Dedifferentiated amniotic fluid mesenchymal stem cell (primary cell): ENCODE results near the gene DENND1A.
"Not testable (repeated sequence)": the region's sequence is repeated elsewhere in the genome, so short reads cannot be mapped to it uniquely, and the experiment has no call there.

Experiments used
- DNase-seq: peaks from one replicate; pipeline ENCODE4 v3.0.0-alpha.2; 2016; ENCODE audit errors: extremely low spot score

Gene DENND1A

DNA sequence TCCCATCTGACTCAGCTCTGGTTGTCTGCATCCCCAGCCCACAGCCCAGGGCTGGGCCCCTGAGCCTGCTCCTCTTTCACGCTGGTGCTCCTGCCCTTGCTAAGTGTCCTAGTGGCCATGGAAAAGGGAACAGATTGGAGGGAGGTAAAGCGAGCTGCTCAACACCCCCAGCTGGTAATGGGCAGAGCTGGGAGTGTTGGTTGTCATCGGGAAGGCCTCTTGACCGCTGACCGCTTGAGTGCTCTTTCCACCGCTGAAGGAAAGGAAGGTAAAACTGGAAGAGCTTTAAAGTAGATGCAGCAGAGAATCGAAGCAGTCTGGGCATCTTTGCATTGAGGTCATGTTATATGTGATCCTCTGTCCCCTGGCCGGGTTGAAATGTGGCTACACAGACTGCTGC, 513.8 kb downstream of the DENND1A start:
- no peak for DNase-seq

DNA sequence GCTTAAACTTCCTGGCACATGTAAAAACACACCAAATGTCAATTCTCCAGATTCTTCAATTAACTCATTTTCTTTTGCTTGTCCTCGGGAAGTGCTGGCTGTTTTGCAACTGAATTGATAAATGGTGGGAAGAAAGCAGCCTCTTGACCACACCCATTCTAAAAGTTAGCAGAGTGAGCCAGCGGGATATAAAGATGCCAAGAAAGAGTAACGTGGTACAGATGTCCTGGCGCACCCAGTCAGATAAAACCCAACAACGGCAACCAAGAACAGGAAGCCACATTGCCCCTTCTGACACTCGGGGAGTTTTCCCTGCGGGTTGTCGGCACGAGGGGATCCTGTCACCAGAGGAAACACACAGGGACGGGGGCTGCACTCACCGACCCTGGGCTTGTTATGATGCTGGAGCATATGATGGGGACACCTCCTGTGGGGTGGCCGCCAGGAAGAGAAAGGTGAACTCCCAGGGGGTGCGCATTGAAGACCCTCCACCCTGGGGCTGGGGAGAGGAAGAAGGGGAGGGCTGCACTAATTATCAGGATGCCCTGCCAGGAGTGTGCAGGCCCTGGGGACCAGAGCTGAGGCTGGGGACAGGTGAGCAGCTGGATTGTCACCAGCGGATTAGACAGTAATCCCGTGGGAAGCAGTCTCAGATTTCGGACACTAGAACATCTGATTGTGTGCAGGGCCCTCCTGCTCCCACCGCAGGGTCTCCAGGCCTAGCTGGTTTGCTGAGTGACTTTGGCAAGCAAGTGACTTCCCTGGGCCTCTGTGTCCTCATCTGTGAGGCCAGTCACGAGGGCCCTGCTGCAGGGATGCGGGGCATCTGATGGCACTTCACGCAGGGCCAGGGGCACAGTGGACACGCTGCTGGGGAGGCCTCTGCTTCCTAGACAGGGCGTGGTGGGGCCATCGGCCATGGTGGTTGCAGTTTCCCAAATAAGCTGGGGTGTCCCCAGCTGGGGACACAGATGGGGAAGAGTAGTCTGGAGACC, 514.7 kb downstream of the DENND1A start:
- DNase-seq: no peak

DNA sequence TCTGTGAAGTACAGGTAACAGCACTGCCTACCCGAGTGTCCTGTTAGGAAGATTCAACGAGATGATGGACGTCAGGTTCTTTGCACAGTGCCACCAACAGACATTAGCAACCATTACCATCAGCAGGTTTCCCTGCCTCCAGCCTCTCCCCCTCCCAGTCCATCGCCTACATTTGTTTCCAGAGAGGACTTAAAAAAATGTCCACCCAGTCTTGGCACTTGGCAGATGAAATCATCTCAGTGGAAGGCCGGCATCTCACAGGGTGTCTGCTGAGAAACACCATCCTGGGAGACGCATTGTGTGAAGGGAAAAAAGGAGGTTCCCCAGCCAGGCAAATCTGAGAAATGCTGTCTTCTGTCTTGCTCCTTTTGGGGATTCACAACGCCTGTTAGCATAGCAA, 515.7 kb downstream of the DENND1A start:
- DNase-seq: no peak

DNA sequence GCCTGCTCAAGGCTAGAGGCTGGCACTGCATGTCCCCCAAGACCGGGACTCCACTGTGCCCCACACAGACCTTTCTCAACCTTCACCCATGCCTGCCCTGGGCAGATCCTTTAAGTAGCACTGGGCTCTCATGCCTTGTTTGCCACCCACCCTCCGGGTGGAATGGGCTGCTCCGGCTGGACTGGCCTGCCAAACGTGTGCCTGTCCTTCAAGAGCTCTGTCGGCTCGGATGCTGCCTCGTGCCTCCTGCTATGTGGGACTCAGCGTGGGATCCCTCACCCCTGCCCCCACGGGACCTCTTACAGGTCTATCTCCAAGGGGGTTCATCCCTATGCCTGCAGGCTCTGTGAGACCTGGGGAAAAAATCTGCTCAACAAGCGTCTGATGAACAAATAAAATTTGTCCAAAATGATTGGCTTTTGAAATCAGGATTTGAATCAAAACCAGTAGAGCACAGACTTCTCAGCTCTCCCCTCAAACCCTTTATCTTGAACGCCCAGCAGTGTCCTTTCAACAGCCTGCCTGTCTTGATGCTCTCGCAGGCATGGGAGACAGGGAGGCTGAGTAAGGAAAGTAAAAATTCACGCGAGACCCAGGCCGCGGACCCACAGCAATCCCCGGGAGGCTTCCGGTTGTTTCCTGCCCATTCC, 517.6 kb downstream of the DENND1A start:
- no peak for DNase-seq

DNA sequence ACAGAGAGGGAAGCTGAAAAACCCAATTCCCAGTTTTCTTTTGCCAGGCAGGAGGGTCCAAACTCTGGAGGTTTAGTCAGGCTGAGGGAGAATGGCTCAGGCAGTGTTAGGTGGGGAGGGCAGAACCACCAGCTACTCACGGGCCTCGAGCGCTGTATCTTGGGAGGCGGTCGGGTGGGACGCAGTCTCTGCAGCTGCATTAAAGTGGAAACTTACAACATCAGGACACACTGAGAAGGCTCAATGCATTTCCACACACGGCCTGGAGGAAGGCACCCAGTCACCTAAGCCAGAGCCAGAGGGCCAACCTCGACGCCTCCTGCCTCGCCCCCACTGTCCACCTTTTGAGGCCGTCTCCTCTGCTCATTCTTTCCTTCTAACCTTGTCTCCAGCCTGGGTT, 518.3 kb downstream of the DENND1A start:
- DNase-seq: no peak

DNA sequence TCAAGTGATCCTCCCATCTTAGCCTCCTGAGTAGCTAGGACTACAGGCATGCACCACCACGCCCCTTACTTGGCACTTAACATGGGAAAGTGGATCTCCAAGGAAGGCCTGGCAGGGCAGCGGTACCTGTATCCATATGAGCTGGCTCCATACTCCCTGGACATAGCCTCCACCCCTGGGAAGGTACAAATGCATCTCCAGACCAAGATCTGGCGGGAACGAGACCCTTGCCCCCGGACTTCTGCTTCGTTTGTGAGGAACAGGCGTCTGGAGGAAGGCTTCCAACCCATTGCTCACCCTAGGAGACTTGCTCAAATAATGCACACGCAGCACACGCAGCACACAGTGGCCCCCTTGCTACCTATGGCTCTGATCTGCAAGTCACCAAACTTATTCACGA, 518.7 kb downstream of the DENND1A start:
- DNase-seq: no peak

DNA sequence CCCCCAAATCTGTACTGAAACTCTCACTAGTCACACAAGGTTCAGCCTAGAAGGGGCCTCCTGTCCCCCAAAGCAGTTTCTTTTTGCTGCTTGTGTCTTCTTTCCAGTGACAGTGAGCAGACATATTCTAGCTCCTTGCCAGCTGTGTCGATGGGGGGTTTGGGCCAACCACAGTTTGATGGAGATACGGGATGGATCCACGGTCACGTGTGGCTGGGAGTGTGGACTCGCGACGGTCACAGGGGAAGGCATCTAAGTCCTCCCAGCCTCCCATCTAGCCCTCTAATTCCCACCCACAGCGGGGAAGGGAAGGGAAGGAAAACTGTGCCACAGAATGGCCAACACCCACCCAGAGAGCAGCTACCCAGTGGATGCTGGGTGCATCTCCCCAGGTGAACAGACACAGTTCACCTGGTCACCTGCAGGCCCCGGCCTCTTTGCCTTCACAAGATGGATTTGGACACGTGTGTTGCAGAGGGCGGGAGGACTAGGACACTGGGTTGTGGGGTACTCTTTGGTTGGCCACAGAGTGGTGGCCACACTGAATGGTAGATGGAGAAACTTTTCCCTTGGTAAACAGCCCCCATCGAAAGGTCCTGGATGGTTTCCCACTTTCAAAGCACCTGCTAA, 519.5 kb downstream of the DENND1A start:
- no peak for DNase-seq

DNA sequence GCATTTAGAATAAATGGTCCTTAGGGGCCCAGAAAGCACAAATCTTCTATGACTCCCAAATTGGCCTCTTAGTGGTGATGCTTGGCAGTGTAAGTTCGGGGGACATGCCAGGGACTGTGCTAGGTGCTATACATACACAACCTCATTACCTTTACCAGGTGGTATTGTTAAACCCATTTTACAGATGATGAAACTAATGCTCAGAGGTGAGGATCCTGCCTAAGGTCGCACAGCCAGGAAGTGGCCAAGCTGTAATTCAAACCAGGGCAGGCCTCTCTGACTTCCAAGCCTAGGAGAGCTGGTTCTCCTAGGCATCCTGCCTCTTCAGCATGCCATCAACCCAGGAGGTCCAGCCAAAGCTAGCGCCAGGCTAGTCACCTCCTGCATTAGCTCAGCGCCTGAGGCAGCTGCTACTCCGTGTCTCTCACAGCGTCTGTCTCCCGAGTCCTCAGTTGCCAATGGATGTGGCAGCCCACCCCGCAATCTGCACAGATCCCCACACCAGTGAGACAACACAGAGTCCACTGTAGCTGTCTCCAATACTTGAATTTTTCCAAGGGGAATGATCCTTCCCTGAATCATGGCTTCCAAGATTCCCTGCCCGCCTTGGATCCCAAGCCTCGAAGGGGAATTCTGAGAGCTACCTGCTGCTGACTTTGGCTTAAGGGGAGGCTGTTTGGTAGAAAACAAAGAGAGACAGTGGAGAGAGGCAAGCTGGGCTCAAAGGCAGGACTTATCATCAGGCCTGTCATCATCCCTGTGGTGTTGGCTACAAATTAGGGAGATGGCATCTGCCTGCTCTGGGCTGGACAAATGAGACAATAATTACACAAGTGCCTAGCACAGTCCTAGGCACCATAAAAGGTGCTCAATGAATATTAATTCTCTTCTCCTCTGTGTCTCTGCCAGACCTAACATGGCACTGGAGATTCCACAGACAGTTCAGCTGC, 521.3 kb downstream of the DENND1A start:
- no peak for DNase-seq

DNA sequence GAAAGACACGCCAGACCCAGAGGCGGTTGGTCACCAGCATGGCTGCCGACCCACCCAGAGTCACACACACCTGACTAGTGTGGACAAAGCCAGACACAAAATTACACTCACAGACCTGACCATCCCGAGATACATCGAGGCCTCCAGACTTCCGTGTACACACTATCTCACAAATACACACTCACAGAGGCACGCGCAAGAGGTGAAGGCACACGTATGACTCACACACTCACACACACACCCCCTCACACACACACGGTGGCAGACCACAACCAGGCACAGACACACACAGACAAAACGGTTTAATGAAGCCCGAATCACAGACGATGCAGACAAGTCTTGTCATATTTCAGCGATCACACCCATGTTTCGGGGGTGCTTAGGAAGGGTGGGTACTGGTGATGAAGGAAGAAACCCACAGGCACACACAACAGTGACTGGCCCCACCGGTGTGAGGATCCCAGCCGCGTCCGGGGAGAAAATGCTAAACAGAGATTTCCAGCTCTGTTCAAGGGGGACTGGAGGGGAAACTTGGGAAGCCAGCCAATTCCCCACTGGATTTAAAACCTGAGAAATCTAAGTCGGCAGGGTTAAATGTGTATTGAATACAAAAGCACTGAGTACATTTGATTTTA, 522.6 kb downstream of the DENND1A start:
- no peak for DNase-seq

DNA sequence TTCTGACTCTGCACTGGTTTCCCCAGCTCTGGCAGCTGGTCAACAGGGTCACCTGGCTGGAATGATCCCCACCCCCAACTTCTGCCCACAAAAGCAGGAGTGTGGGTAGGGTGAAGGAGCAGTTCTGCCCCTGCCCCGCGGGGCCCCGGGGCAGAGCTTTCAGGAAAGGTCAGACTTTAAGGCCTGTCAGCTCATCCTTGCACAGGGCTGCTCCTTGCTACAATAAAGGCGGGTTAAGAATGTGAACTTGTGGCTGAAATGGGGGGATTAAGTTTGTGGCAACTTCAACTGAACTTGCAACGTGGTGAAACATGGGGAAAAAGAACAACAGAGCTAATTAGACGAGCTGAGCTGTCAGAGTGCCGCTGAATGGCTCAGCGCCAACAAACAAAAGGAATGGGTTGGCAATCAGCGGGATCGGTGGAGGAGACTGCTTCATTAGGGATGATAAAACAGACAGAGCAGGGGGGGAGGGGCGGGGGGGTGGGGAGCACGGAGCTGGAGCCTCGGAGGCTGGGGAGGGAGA, 523.2 kb downstream of the DENND1A start:
- no peak for DNase-seq

DNA sequence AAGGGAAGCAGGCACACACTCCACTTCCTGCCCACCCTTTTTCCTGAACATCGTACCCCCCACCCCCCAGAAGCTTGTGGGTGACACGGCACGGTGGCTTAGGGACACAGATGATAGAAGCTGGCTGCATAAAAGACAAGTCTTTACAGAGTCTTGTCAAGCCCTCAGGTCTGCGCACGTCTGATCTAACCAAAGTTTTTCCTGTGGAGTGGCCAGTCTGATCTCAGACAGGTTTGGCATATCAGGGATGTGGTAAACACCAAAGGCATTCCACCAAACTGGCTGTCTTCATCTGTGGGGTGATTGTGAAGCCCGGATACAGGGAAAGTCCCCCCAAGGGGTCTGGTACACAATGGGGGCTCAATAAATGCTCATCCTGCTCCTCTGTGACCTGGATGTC, 523.9 kb downstream of the DENND1A start:
- DNase-seq: no peak

DNA sequence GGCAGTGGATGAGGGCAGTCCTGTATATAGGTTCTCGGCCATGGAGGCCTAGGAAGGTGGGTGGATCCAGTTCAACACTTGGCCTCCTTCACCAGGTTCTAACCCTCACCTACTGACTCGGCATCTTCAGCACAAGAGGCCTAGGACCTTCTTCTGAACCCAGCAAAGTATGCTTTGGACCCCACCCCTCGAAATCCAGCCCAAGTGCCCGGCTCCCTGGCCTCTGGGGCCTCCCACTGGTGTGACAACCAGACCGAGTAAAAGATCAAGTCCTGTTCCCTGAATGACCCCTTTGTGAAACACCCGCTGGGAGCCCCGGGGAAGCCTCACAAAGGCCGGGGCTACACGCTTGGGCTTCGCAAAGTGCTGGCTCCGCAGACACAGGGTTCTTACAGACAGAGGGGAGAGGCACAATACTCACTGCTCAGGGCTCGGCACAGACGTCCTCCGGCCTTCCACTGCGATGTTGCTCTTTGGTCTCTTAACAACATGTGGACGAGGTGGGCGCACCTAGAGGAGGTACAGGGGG, 526.9 kb downstream of the DENND1A start:
- no peak for DNase-seq

DNA sequence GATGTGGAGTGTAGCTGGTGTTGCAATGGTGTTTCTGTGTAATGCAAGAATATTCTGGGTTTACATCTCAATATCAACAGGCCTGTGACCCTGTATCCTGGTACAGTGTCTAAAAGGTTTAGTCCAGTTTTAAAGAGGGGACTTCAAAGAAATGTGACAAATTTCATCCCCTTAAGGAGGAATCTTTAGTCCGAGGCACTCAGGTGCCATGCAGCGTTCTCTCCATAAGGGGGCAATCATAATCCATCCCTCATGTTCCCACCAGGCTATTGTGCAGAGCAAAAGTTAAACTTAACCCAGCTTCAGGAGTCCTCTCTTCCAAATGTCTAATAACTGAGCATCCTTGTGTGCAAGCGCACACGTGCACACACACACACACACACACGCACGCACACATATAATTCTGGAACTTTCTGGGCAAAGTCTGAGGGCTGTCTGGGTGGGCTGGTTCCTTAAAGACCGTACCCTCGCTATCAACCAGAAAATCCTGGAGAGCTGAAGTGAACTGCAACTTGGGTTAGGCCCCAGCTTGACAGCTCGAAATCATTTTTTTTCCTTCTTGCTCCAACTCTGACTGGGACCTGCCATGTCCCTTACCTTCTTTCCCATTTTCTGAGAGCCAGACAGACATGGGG, 527.9 kb downstream of the DENND1A start:
- peak; percentile 37 for DNase-seq

DNA sequence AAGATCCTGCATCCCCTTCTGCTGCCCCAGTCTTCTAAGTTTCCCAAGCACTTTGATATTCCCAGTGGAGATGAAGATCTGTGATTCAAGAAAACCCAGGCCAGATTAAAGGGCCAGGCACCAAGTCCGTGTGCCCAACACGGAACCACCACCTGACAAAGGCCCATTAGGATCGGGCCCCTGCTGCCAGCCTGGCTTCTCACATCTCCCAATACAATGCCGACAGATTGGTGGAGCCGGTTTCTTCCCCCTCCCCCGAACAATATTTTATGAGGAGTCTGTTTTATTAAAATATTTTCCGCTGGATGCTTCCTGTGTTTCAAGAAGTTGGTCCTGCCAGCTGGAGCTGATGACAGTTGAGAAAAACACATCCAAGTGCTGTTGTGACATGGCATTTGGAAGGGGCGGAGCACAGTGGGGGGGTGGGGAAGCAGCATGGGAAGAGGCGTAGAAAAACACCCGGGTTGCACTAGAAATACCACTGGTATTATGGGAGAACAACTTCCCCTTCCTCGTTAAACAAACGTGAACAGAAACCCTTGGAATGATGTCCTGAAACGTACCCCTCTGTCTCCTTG, 528.9 kb downstream of the DENND1A start:
- no peak for DNase-seq

DNA sequence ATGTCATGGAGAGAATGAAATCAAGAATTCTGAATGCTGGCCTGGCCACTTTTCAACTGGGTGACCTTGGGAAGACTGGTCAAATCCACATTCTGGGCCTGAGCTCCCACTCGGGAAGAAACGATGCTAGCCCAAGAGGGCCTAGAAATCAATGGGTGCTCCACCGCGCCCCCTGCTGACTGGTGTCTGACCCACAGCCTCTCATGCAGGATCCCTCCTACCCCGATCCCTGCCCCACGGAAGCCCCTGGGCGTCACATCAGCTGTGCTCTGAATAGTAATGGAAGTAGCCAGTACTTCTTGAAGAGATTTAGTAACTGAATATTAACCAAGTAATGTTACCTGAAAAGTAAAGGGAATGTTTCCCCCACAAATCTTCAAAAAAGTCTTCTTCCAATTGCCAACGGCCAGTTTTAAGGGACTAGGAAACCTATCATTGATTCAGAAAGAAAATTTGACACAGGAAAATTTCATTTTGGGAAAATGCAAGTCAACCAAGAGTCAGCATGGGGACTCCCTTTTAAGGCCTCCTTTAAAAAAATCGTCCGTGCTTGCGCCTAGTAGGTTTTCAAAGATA, 530.0 kb downstream of the DENND1A start:
- DNase-seq: no peak

DNA sequence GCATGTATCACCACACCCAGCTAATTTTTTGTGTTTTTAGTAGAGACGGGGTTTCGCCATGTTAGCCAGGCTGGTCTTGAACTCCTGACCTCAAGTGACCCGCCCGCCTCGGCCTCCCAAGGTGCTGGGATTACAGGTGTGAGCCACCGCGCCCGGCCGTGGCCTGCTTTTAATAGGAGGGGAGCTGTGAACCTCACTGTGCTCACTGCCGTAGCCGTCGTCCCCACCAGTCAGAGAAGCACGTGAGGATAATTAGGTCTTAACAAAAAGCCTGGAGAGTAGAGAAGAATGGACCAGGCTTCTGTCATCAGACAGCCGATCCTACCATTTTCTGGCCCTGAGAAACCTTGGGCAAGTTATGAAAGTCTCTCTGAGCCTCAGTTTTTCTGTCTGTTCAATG, 531.0 kb downstream of the DENND1A start:
- not testable (repeated sequence) for DNase-seq

DNA sequence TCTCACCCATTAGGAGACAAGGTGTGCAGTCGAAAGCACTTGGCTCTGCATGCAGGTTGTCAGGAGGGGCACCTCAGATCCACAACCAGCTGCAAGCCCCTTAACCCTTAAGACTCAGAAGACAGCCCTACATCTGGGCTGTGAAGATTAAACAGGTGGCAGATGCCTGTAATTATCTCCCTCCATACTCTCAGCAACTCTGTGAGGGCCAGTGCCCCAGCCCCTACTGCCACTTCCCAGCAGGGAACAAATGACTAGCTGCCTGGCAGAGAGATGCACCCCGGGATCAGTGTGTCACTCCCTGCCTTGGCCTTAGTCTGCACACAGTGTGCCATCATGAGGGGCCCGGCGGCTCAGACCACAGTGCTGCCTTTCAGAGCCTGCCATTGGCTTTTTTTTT, 532.0 kb downstream of the DENND1A start:
- no peak for DNase-seq

DNA sequence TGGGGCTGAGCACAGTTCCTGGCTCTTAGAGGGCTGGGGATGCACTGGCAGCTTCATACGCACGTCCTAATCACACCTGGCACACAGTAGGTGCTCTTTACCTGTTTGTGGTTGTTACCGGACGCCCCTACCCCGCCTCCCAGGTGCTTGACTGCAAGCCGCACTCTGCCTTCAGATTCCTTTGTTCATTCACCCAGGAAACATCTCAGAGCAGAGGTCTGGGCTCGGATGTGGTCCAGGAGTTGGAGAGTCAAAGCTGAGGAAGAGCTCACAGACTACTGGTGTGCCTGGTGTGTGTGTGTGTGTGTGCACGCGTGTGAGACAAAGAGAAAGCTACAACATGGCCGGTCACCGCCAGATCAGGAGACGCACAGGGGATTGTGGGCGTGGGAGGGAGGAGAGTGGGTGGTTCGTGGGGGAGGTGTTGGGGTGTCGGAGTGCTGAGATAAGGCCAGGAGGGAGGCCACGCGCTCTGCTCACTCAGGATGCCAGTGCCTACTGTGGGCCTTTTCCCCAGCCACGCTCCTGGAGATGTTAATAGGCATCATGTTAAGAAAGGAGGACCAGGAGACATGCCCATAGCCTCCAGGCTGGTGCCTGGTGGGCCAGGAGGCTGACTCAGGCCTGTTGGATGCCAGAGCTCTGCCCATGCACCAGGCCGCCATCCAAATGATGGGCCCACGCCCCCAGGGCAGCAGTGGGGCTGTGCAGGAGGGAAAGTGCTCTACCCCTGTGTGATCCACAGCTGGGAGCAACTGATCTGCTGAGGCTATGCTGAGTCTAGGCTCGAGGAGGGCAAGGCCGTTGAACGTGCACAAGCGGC, 534.0 kb downstream of the DENND1A start:
- no peak for DNase-seq
